GM19240 (cell line): ENCODE results near the gene CYP27C1.

Experiments used
- DNase-seq: peaks from one replicate; pipeline ENCODE4 v3.0.0; 2011; ENCODE audit warnings: low spot score; ENCODE audit not compliant: insufficient read length

CYP27C1 gene

DNA sequence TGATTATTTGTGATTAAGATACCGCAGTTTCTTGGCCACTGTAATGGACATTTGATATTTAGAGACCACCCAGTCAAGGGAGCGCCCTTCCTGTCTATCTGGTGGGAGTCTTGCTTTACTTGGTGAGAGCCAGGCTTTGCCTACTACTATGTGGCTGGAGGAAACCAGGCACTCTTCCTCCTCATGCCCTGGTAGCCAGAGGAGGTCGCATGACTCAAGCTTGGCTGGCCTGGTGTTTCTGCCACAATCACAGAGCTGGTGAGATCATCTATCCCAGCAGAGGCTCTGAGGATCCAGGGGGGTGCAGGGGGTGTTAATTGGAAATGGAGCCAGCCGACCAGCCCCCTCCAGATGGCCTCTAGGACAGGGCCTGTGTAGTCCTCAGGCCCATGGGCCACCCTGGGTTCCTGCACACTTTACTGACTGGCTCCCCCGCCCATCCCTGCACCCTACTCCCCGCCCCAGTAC, 66.4 kb downstream of the CYP27C1 start:
- DNase-seq: no peak

DNA sequence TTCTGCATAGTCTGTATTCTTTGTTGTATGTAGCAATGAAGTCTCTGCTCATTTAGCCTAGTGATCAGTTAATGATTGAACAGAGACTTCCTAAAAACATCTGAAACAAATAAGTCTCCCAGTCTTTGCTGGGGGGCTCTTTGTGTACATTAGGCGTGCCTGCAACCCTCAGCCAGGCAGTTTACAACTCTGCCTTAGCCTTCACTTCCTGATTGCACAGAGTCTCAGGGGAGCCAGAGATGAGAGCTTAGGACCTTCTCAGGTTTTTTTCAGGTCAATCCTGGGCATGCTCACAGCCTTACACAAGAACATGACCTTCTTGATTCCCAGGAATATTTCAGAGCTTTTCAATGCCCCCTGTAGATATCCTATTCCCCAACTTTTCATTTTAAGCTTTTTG, 69.1 kb downstream of the CYP27C1 start:
- DNase-seq: no peak

DNA sequence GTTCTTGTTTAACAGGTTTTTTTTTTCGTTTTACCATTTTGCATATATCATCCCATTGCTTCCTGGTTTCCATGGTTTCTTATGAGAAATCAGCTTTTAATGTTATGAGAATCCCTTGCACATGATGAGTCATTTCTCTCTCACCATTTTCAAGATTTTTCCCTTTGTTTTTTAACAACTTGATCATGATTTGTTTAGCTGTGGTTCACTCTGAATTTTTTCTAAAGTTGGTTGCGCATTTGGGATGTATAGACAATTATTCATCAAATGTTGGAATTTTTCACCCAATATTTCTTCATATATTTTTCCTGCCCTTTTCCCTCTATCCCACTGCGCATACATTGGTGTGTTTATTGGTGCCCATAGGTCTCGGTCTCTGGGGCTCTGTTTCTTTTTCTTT, 70.7 kb downstream of the CYP27C1 start:
- no peak for DNase-seq

DNA sequence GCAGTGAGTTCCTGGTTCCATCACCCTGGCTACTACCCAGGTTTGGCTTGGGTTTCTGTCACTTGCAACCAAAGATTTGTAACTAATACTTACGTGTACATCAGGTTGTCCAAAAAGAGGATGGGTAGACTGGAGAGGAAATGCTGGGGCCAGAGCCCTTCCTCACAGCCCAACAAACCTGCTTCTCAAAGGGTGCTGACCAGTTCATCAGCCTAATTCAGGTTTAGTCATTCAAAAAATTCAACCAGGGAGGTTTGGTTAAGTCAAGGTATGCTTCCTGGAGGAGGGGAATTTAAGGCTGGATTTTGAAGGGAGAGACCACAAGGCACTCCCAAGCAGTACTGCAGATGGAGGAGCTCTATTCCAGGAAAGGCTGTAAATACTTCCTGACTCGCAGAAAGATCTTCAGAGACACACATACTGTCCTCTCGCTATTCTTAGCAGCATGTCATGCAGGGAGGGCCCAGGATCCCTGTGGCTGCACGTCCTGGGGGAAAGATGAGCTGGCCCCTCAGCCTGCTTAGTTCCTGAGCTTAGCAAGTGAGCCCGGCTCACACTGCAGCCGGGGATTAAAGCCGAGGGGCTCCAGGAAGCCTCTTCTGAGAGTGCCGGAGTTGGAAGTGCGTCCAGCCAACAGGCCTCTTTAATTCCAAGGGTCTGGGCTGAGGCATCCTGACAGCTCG, 73.1 kb downstream of the CYP27C1 start:
- DNase-seq: no peak

DNA sequence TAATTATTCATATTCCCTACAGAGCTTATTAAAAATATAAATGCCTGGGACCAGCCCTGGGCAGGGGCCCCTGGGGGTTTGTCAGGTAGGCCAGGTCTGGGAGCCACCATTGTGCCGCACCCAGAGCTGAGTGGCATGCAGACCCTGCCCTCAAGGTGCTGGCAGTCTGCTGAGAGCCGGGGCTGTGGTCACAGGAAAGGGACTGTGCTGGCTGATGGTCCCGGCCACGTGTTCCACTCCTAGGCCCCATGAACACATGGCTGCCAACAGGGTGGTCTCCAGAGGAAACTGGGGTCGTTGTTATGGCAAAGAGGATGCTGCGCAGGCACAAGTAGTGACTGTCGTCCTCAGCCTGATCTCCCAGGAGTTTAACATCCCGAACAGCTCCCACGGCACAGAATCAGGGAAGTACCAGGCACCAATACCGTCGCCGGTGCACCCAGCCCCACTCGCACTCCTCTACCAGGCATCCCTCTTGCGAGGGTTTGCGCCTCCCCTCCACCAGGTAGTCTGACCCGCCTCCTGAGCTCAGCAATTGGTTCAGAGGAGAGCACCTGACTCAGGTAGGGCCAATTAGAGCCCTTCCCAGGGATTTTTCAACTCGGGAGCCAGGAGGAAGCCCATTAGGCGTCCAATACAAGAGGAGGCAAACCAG, 73.9 kb downstream of the CYP27C1 start:
- no peak for DNase-seq

DNA sequence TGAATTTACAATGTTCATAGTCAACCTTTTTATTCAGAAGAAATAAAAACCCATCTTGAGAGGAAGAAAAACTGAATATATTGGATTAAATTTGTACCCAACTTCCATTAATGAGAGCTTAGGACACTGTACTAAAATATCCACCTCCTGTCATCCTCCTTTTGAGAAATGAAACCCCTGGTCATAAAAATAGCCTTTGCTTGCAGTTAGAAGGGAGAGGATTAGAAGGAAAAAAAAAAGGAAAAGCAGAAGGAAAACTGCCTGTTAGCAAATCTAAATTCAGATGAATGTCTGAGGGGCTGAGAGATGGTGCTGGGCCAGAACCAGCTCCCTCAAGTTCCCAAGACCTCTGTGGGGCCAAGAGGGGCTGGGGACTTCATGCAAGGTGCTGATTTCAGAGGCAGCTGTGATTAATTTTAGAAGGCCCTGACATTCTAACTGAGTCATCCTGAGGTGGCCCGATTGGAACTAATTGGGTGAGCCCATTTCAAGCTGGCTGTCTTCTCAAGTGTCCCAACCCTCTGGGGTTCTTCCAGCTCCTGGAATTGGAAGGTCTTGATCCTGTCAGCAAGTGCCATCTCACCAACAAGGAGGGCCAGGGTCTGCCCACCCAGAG, 74.7 kb downstream of the CYP27C1 start:
- DNase-seq: no peak

DNA sequence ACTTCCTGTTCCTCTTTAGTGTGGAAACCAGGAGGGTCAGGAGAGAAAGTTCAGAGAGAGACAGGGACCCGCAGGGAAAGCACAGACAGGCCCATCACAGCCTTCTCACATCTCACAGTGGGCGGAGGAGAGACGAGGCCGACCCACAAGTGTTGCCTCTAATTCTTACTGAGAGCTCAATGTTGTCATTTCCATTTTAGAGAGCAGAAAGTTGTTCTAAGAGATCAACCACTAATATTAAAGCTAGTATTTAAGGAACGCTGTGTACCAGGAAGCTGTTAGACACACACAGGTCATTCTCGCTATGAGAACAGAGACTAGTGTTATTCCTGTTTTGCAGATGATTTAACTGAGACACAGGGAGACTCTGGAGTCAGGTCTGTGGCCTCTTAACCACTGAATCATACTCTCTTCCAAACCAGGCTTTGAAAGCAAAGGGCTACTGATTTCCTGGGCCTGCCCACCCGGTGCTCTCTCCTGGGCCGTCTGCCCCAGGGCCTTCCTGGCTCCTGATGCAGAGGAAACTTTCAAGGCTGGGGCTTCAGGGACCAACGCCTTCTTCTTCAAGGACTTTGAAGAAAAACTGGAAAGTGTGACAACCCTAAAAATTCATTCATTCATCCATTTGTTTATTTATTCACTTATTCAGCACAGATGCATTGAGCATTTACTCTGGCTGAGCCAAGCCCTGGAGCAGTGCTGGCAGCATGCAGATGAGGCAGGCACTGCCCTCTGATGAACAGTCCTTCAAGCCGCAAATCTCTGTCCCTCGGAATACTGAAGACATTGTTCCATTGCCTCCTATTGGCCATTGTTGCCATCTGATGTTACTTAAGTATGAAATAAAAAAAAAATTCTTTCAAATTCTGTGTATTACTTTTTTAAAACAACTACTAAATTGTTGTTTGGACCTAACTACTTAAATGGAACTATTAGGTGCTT, 76.0 kb downstream of the CYP27C1 start:
- DNase-seq: no peak

DNA sequence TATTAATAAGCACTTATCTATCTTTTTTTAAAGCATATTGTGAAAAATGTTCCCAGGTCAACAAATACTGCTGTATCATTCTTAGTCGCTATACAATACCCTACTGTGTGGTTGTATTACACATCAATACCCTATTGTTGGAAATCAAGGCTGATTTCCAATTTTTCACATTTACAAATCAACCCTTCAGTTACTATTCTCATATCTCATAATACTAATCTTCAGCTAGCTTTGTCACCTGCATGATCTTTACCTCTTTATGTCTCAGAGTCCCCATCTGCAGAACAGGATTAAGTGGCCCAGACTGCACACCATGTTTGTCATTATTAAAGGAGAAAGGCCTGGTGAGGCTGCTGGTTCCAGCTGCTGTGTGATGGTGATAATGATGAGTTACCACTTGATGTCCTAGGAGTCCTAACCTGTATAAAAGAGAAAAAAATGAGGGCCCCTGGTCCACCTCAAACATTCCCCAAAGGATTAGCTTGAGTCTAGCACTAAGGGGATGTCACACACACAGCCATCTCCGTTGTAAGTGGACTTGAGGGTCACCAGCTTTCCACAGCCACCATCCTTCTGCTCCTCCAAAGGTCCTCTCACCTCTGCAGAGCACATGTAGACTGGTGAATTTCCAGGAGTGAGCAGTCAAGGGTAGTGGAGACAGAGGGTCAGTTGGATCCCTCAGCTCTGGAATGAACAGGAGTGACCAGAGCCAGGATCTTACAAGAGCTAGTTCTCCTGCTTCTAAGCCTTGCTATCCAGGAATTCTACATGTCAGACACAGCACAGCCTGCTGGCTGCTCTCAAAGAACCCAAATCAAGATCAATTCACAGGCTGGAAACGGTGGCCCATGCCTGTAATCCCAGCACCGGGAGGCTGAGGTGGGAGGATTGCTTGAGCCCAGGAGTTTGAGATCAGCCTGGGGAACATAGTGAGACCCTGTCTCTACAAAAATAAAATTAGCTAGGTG, 77.2 kb downstream of the CYP27C1 start:
- no peak for DNase-seq

DNA sequence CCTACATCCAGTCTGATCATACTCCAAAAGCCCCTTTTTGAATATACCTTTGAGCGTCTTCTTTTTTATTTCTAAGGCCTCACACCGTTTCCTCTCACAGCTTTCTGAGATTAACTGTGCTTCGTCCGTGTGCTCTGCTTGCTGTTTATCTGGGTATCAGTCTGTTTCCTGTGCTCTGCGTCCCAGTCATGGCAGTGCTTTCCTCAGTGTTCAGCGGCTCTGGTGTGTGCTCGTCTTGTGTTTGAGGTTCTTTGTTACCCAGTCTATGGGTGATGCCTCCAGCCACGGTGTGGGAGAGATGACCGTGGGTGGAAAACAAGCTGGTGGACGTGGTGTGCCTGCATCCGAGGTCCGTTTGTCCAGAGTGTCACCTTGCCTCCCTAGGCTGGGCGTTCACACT, 79.6 kb downstream of the CYP27C1 start:
- no peak for DNase-seq

DNA sequence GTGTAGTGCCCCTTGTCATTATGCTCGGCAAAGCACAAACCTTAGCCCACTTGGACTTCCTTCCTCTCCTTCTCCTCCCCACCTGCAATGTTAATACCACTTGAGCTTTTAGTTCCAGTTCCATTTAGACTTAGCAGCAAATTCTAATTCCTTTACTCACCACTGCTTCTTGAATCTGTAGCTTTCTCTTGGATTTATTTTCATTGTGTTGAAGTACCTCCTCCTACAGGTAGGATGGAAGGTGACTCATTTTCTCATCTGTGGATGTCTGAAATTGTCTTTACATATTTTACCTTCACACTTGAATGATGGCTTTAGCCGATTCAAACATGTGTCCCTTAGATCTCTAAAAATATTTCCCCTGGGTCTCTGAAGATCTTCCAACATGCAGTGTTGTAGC, 80.3 kb downstream of the CYP27C1 start:
- no peak for DNase-seq

DNA sequence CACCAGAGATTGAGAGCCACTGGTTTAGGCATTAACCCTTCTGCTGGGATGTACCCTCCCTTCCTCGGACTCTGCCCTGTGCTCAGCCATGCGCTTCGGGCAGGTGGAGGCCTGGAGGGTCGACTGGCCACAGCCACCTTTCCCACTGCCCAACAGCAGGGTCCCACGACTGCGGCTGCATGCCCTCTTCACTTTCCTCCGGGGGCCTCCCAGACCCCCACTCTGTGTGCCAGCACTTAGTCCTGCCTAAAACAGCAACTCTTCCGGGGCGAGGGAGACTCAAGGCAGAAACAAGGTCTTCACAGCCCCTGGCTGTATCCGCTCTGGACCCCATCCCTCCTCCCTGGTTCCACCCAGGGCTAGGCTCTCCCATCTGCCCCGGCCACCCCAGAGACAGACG, 81.8 kb downstream of the CYP27C1 start:
- no peak for DNase-seq

DNA sequence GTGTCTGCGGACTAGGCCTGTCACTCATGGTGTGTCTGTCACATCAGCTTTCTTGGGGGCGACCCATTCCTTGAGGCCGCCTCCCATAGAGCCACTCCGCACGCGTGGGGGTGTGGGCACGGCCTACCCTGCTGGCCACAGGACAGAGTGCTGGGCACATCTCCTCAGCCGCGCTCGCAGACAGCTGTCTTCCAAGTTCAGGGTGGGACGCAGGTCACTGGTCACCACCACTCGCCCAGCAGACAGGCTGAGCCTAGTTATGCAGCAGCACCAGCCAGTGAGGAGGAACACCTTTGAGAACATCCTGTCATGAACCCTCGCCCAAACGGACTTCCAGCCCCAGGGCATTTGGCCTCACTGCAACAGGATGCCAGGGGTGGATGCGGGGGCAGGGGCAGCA, 82.4 kb downstream of the CYP27C1 start:
- DNase-seq: no peak

DNA sequence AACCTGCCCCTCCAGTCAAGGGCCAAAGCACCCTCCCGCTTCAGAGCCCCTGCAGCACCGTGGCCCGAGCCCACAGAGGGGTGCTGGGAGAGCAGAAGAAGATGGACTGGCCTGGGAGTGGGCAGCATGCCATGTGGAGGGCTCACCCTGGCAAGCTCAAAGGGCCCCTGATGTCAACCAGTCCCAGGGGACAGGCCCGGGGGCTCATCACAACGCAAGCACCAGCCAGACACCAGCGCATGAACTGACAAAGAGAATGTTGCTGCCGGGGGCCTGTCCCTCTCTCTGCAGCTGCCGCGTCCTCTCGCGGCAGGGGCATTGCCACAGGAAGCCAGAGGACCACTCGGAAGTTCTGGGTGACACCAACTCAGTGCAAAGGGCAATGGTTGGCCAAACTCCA, 82.9 kb downstream of the CYP27C1 start:
- DNase-seq: no peak

DNA sequence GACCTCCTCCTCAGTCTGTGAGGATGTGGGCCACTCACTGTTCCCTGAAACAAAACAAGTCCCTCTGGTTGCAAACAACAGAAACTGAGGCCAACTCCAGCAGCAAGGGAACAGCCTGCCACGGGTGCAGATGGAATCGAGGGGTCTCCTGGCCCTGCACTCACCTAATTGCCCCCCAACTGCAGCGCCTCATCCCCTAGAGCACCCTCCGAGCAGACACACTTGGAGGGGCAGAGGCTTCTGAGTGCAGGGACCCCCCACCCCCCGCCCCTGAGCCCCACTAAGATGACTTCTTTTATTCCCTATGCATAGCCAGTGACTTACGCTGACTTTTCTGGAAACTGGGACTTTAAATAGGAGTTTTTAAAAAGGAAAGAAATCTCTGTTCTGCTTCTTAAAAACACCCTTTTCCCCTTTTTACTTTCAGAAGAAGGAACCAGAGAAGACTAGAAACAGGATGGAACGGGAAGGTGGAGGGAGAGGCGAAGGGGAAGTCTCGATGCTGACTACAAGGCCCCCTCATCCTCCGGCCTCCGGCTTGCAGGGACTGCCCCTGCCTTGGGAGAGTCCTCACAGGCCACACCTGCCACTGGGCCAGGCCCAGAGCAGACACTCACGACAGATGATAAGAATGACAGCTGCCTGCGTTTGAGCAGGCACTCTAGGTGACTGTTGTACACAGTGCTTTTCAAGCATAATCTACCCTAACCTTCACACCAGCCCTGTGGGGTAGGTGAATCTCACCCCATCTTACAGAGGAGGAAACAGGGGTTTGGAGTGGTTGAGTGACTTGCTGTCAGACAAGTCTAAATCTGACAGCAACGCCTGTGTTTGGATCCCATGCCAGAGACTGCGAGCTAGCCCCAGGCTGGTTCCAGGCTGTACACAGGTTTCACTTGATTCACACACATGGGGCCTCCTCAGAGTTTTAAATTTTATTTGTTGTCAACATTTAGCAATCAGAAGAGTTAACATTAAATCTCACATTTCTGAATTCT, 85.0 kb downstream of the CYP27C1 start:
- no peak for DNase-seq

DNA sequence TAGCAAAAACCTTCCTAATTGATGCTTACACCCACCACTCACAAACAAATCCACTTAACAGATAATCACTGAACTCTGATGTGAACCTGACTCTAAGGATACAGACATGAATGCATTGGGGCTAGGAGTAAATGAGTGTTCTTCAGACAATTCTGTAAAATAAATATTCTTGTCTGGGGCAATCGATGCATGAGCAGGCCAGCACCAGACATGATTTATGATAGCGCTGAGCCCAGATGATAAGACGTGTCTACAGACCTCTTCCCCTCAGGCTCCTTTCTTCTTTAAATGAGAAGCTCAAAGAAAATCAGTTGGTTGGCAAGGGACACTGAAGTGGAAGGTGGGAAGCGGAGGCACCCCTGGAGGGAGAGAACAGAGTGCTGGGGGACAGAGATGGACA, 85.9 kb downstream of the CYP27C1 start:
- no peak for DNase-seq
